Hepatocyte (in vitro differentiated cells): ENCODE measurements around the gene RSU1. TPM values are rescaled to one million over a fixed set of nuclear protein-coding genes. Genes with fewer than 3 reads are reported as not detected.

Experiments
- DNase-seq: peaks from one replicate; pipeline ENCODE4 v3.0.0-alpha.2; 2016; ENCODE audit warnings: low spot score
- H2AFZ ChIP-seq: fragments of 200-600 bp; sonication (generic); 2 replicates; pipeline ENCODE4 v1.6.0; 2016; ENCODE audit warnings: antibody characterized with exemption, mild to moderate bottlenecking
- H3K27ac ChIP-seq: fragments of 200-600 bp; sonication (generic); 2 replicates; pipeline ENCODE4 v1.5.1; 2016; ENCODE audit warnings: mild to moderate bottlenecking
- H3K27me3 ChIP-seq: fragments of 200-600 bp; sonication (generic); 2 replicates; pipeline ENCODE4 v1.6.1; 2016
- H3K36me3 ChIP-seq: fragments of 200-600 bp; sonication (generic); replicated peaks from 2 replicates; pipeline ENCODE4 v1.5.1; 2016; ENCODE audit warnings: low read depth; ENCODE audit not compliant: insufficient read depth
- H3K4me1 ChIP-seq: fragments of 200-600 bp; sonication (generic); 2 replicates; pipeline ENCODE4 v1.5.1; 2016; ENCODE audit warnings: mild to moderate bottlenecking, moderate library complexity; ENCODE audit not compliant: insufficient read depth
- H3K4me2 ChIP-seq: fragments of 200-600 bp; sonication (generic); 2 replicates; pipeline ENCODE4 v1.6.0; 2016
- H3K4me3 ChIP-seq: fragments of 200-600 bp; sonication (generic); 2 replicates; pipeline ENCODE4 v1.5.1; 2016; ENCODE audit warnings: mild to moderate bottlenecking
- H3K79me2 ChIP-seq: fragments of 200-600 bp; sonication (generic); 2 replicates; pipeline ENCODE4 v1.6.0; 2017; ENCODE audit warnings: mild to moderate bottlenecking
- H3K9me2 ChIP-seq: fragments of 200-600 bp; sonication (generic); replicated peaks from 2 replicates; pipeline ENCODE4 v1.6.0; 2017; ENCODE audit warnings: mild to moderate bottlenecking; ENCODE audit not compliant: insufficient read depth
- H3K9me3 ChIP-seq: fragments of 200-600 bp; sonication (generic); 2 replicates; pipeline ENCODE4 v1.5.1; 2016; ENCODE audit warnings: low read depth, mild to moderate bottlenecking
- H4K20me1 ChIP-seq: fragments of 200-600 bp; sonication (generic); 2 replicates; pipeline ENCODE4 v1.6.0; 2016; ENCODE audit warnings: mild to moderate bottlenecking; ENCODE audit not compliant: insufficient read depth, poor library complexity, severe bottlenecking
- EZH2 ChIP-seq: fragments of 200-600 bp; sonication (generic); IDR thresholded peaks from 2 replicates; pipeline ENCODE4 v1.6.1; 2016; ENCODE audit warnings: antibody characterized with exemption, mild to moderate bottlenecking, borderline replicate concordance
- EZH2phosphoT487 ChIP-seq: fragments of 200-600 bp; sonication (generic); IDR thresholded peaks from one replicate; pipeline ENCODE4 v1.6.1; 2018; ENCODE audit warnings: antibody characterized with exemption, mild to moderate bottlenecking, low read depth, moderate library complexity; ENCODE audit not compliant: unreplicated experiment, severe bottlenecking
- WGBS: methylation state at CpG from one replicate; pipeline ENCODE4 v1.1.6; 2016; ENCODE audit warnings: low lambda C conversion rate; ENCODE audit errors: missing lambda C conversion rate; 5-methylcytosine and 5-hydroxymethylcytosine counted together
- polyA plus RNA-seq: library from polyadenylated mRNA; unstranded; fragments of >200 nt; fragmentation: Nextera tagmentation; extraction: Ambion mirVana; gene quantifications from 2 replicates; pipeline ENCODE4 v1.2.1, GENCODE V29; 2016
- total RNA-seq: library from RNA; depleted of rRNA; stranded (reverse); fragments of >200 nt; gene quantifications from 2 replicates; pipeline ENCODE4 v1.2.3, GENCODE V29; 2014
- TF ChIP-seq, protein P1 (sequence below): fragments of 200-600 bp; sonication (generic); IDR thresholded peaks from 2 replicates; pipeline ENCODE4 v1.5.1; 2016; ENCODE audit warnings: antibody characterized with exemption, mild to moderate bottlenecking; ENCODE audit not compliant: poor library complexity

RSU1 gene
- total and polyA plus RNA-seq, 2 experiments from 2014 or later: 37.0 to 52.3 TPM

DNA sequence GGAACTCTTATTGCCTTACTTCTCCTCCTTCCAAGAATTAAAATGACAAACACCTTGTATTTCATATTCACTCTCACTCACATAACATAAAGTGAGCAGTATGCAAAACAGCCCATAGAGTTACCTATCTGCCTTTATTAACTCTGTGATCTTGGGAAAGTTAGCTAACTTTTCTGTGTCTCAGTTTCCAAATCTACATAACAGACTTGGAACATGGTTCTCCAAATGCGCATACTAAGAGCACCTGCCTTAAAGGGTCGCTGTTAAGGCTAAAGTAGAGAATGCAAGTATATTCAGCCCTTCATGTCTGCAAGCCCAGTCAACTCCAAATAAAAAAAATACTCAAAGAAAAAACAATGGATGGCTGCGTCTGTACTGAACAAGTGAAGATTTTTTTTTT lies 173.7 kb downstream of the RSU1 start:
- Histone ChIP-seq H3K36me3 (no peaks in the 10 kb centered on the region), H4K20me1 (no peaks in the 10 kb centered on the region)
- TF ChIP-seq, protein P1, sequence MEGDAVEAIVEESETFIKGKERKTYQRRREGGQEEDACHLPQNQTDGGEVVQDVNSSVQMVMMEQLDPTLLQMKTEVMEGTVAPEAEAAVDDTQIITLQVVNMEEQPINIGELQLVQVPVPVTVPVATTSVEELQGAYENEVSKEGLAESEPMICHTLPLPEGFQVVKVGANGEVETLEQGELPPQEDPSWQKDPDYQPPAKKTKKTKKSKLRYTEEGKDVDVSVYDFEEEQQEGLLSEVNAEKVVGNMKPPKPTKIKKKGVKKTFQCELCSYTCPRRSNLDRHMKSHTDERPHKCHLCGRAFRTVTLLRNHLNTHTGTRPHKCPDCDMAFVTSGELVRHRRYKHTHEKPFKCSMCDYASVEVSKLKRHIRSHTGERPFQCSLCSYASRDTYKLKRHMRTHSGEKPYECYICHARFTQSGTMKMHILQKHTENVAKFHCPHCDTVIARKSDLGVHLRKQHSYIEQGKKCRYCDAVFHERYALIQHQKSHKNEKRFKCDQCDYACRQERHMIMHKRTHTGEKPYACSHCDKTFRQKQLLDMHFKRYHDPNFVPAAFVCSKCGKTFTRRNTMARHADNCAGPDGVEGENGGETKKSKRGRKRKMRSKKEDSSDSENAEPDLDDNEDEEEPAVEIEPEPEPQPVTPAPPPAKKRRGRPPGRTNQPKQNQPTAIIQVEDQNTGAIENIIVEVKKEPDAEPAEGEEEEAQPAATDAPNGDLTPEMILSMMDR: no peak
- TF ChIP-seq EZH2phosphoT487 (no peak), EZH2 (no peak)

DNA sequence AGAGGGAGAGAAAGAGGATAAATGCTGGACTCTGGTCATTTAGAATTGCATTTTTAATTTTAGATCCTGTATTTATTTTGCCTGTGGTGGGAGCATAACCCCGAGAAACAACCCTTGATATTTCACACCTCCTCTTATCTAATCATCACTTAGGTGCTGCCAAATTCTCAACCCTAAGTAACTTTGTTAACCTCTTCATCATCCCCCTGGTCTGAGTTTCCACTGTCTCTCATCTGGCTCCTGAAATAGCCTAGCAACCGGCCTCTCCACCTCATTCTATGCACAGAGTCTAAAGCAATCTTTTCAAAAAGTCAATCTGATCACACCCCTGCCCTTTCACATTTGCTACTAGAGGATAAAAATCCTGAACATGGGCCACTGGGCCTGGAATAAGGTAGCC lies 177.1 kb downstream of the RSU1 start:
- Histone ChIP-seq H3K27me3 (no peaks in the 10 kb centered on the region), H3K9me2 (no peaks in the 10 kb centered on the region), H3K9me3 (no peaks in the 10 kb centered on the region), H3K27ac (no peak overlapping the region), H3K4me3 (no peak overlapping the region), H3K36me3 (no peaks in the 10 kb centered on the region), H3K79me2 (no peaks in the 10 kb centered on the region), H2AFZ (no peak overlapping the region), H4K20me1 (no peaks in the 10 kb centered on the region), H3K4me1 (no peaks in the 10 kb centered on the region), H3K4me2 (no peak overlapping the region)
- 76% methylated on average over 2 of the region's 2 CpGs for WGBS
- no peak for DNase-seq
- no peak for TF ChIP-seq EZH2phosphoT487
- TF ChIP-seq EZH2: no peak
- TF ChIP-seq, protein P1: no peak

More for the DNA sequence above, 173.7 kb downstream of the RSU1 start:
- Histone ChIP-seq H3K4me1 (no peaks in the 10 kb centered on the region), H3K27me3 (no peaks in the 10 kb centered on the region), H3K27ac (no peak overlapping the region), H3K79me2 (no peaks in the 10 kb centered on the region), H3K9me2 (no peaks in the 10 kb centered on the region), H2AFZ (no peak overlapping the region), H3K9me3 (no peaks in the 10 kb centered on the region), H3K4me3 (no peak overlapping the region), H3K4me2 (no peak overlapping the region)
- WGBS: 76% methylated on average over 3 of the region's 3 CpGs
- DNase-seq: no peak

DNA sequence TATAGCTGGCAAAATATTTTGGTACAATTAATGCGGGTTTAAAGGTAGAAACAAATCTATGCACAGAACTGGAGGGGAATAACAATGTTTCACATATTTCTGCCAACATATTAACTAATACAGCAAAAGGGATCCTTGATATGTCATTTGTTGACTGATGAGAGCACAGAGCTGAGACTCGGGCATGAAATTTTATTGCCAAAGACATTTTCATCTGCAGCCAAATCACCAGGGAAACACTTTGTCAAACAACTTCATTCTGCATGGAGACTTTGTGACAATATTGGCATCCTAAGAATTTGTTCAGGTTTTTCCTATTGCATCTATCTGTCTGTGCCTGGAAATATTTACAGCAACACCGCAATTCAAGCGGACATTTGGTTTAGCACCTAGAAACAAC lies 177.8 kb downstream of the RSU1 start:
- H3K9me2 ChIP-seq: no peaks in the 10 kb centered on the region
- no peaks in the 10 kb centered on the region for H3K36me3 ChIP-seq
- no peaks in the 10 kb centered on the region for H3K9me3 ChIP-seq
- no peaks in the 10 kb centered on the region for H3K27me3 ChIP-seq
- H3K27ac ChIP-seq: no peak overlapping the region
- H2AFZ ChIP-seq: no peak overlapping the region
- H3K4me3 ChIP-seq: no peak overlapping the region
- no peak overlapping the region for H3K4me2 ChIP-seq
- TF ChIP-seq EZH2: no peak
- TF ChIP-seq EZH2phosphoT487: no peak
- TF ChIP-seq, protein P1: no peak
- H3K79me2 ChIP-seq: no peaks in the 10 kb centered on the region
- DNase-seq: no peak
- no peaks in the 10 kb centered on the region for H4K20me1 ChIP-seq
- no peaks in the 10 kb centered on the region for H3K4me1 ChIP-seq
- WGBS: 93% methylated on average over 4 of the region's 4 CpGs

DNA sequence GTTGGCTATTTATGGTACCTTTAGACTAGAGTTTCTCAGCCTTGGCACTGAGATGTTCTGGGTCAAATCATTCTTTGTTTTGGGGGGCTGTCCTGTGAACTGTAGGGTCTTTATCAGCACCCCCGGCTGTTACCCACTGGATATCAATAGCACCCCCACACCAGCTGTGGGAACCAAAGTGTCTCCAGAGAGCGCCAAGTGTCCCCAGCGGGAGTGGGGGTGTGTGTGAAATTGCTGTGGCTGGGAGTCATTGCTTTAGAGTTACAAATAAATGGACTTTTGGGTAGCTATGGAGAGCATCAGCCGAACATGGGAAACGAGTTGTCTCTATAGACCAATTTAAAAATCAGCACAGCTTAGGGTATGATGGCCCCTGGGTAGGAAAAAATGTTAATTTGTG lies 184.2 kb downstream of the RSU1 start:
- WGBS: 98% methylated on average over 5 of the region's 5 CpGs

More for the DNA sequence above, 184.2 kb downstream of the RSU1 start:
- no peak overlapping the region for H3K4me2 ChIP-seq
- H3K79me2 ChIP-seq: no peaks in the 10 kb centered on the region
- H3K27ac ChIP-seq: no peak overlapping the region
- no peaks in the 10 kb centered on the region for H3K36me3 ChIP-seq
- H3K9me2 ChIP-seq: no peaks in the 10 kb centered on the region
- no peaks in the 10 kb centered on the region for H3K27me3 ChIP-seq
- no peaks in the 10 kb centered on the region for H3K4me1 ChIP-seq
- no peak overlapping the region for H2AFZ ChIP-seq
- no peak overlapping the region for H3K4me3 ChIP-seq
- DNase-seq: no peak
- no peaks in the 10 kb centered on the region for H4K20me1 ChIP-seq
- H3K9me3 ChIP-seq: no peaks in the 10 kb centered on the region
- TF ChIP-seq EZH2phosphoT487 (no peak), EZH2 (no peak)
- TF ChIP-seq, protein P1: no peak
